Measurements from ENCODE around the gene CENPI. TPM values are rescaled to one million over a fixed set of nuclear protein-coding genes. Genes with fewer than 3 reads are reported as not detected.
A peak's percentile ranks its signal among the peaks of the same experiment; 100 is the strongest.
"Not testable (repeated sequence)": the region's sequence is repeated elsewhere in the genome, so short reads cannot be mapped to it uniquely, and the experiment has no call there.

The CENPI gene
- polyA plus RNA-seq (ENCODE audit: insufficient read length) = 4.8 TPM

- DNase-seq = peak; percentile 92
Observed at GRCh38 chrX:101097546-101098453, at the start of gene CENPI. Gene CENPI (plus strand): TSS chrX:101098204. CDS start chrX:101101071, 2,867 bp downstream.

- DNase-seq = peak; percentile 0
Observed at GRCh38 chrX:101051153-101051548, 46.9 kb upstream of the CENPI start.

GRCh38 chrX:101051549-101052302 is 46.3 kb upstream of the CENPI start, which contains the start of gene TRMT2B:
Gene TRMT2B (minus strand): TSS chrX:101052111. CDS start chrX:101042289, 9,822 bp downstream.
- peak; percentile 75 for DNase-seq

- not testable (repeated sequence) for DNase-seq
Observed at GRCh38 chrX:101056551-101056950, 41.5 kb upstream of the CENPI start.

- DNase-seq = no peak
Observed at GRCh38 chrX:101057093-101057714, 40.8 kb upstream of the CENPI start.

GRCh38 chrX:101062176-101062575 is 35.8 kb upstream of the CENPI start:
- no peak for DNase-seq

- no peak for DNase-seq
Observed at GRCh38 chrX:101071582-101071981, 26.4 kb upstream of the CENPI start.

- DNase-seq = peak; percentile 37
Observed at GRCh38 chrX:101078716-101079598, 19.0 kb upstream of the CENPI start, which contains the start of gene TMEM35A. Gene TMEM35A (plus strand): TSS chrX:101078879. CDS start chrX:101079003, 124 bp downstream.

GRCh38 chrX:101079736-101080270 is 18.2 kb upstream of the CENPI start:
- no peak for DNase-seq

GRCh38 chrX:101080326-101081124 is 17.5 kb upstream of the CENPI start:
- DNase-seq = no peak

- DNase-seq = no peak
Observed at GRCh38 chrX:101081231-101081630, 16.8 kb upstream of the CENPI start.

- no peak for DNase-seq
Observed at GRCh38 chrX:101091817-101092216, 6.2 kb upstream of the CENPI start.

- DNase-seq = no peak
Observed at GRCh38 chrX:101108284-101108683, 10.3 kb downstream of the CENPI start.

- no peak for DNase-seq
Observed at GRCh38 chrX:101117701-101118100, 19.7 kb downstream of the CENPI start.

- DNase-seq = no peak
Observed at GRCh38 chrX:101136235-101136634, 38.2 kb downstream of the CENPI start.

Other genes with a start within 250 kb of the CENPI start
- 0.25 TPM for gene NOX1, start 223.8 kb upstream of the CENPI start, polyA plus RNA-seq (ENCODE audit: insufficient read length)
- gene XKRX, start 169.3 kb upstream of the CENPI start, polyA plus RNA-seq (ENCODE audit: insufficient read length) = not detected
- not detected for gene ARL13A, start 128.5 kb upstream of the CENPI start, polyA plus RNA-seq (ENCODE audit: insufficient read length)
- 8.3 TPM for gene TRMT2B, start 46.1 kb upstream of the CENPI start, polyA plus RNA-seq (ENCODE audit: insufficient read length)
- gene TMEM35A, start 19.3 kb upstream of the CENPI start, polyA plus RNA-seq (ENCODE audit: insufficient read length) = 1.5 TPM
- gene DRP2, start 121.6 kb downstream of the CENPI start, polyA plus RNA-seq (ENCODE audit: insufficient read length) = 2.1 TPM
- 0.15 TPM for gene TAF7L, start 193.1 kb downstream of the CENPI start, polyA plus RNA-seq (ENCODE audit: insufficient read length)